Keratinocyte (primary cell): ENCODE measurements around the gene ARFGEF3. TPM values are rescaled to one million over a fixed set of nuclear protein-coding genes. Genes with fewer than 3 reads are reported as not detected.

Experiments
- DNase-seq: peaks from one replicate; pipeline ENCODE4 v3.0.0-alpha.2; 2011; ENCODE audit warnings: low read depth, missing footprints, low spot score
- FAIRE-seq: peaks from 2 replicates; lab custom pipeline; 2011; peaks lifted over from hg19 to GRCh38; lab: Jason Lieb, UNC
- H2AFZ ChIP-seq: 2 replicates; pipeline ENCODE4 v1.6.0; 2012; ENCODE audit warnings: low read length, control low read depth, inconsistent platforms; ENCODE audit not compliant: control insufficient read depth
- H3K27ac ChIP-seq: 2 replicates; pipeline ENCODE4 v1.5.1; 2011; ENCODE audit warnings: low read length; ENCODE audit not compliant: control insufficient read depth, insufficient read depth
- H3K27me3 ChIP-seq: 3 replicates; pipeline ENCODE4 v1.6.0; 2011; ENCODE audit warnings: low read length; ENCODE audit not compliant: control insufficient read depth, insufficient read depth; ENCODE audit errors: extremely low read depth
- H3K36me3 ChIP-seq, 2 experiments: 2 replicates in 1 of 2; 3 replicates in 1 of 2; pipeline ENCODE4 v1.5.1; 2011; ENCODE audit warnings: low read length in 2 of 2, mild to moderate bottlenecking in 1 of 2; ENCODE audit not compliant: control insufficient read depth in 2 of 2, insufficient read depth in 2 of 2; ENCODE audit errors: extremely low read depth in 1 of 2
- H3K4me1 ChIP-seq: 3 replicates; pipeline ENCODE4 v1.5.1; 2011; ENCODE audit warnings: low read length; ENCODE audit not compliant: control insufficient read depth, insufficient read depth; ENCODE audit errors: extremely low read depth
- H3K4me2 ChIP-seq: 3 replicates; pipeline ENCODE4 v1.6.0; 2011; ENCODE audit warnings: low read depth, low read length; ENCODE audit not compliant: control insufficient read depth, insufficient read depth; ENCODE audit errors: extremely low read depth
- H3K4me3 ChIP-seq, 3 experiments: fragments of 200-600 bp in 1 of 3; sonication (generic) in 1 of 3; 2 replicates in 2 of 3; 3 replicates in 1 of 3; pipeline ENCODE4 v1.5.1; 2011 to 2016; ENCODE audit warnings: low read length in 3 of 3, mild to moderate bottlenecking in 3 of 3, control low read depth in 2 of 3, inconsistent platforms in 1 of 3, low read depth in 1 of 3, mixed read lengths in 1 of 3, mixed run types in 1 of 3, moderate library complexity in 1 of 3; ENCODE audit not compliant: control insufficient read depth in 2 of 3, insufficient read depth in 2 of 3; ENCODE audit errors: extremely low read depth in 1 of 3
- H3K79me2 ChIP-seq: 2 replicates; pipeline ENCODE4 v1.6.0; 2012; ENCODE audit warnings: low read length; ENCODE audit not compliant: control insufficient read depth, insufficient read depth
- H3K9ac ChIP-seq: 3 replicates; pipeline ENCODE4 v1.6.0; 2011; ENCODE audit warnings: low read length; ENCODE audit not compliant: control insufficient read depth, insufficient read depth; ENCODE audit errors: extremely low read depth
- H3K9me1 ChIP-seq: 3 replicates; pipeline ENCODE4 v1.6.0; 2011; ENCODE audit warnings: low read length; ENCODE audit not compliant: control insufficient read depth, insufficient read depth; ENCODE audit errors: extremely low read depth
- H3K9me3 ChIP-seq: 2 replicates; pipeline ENCODE4 v1.5.1; 2012; ENCODE audit warnings: low read depth, low read length; ENCODE audit not compliant: control insufficient read depth
- H4K20me1 ChIP-seq: 3 replicates; pipeline ENCODE4 v1.6.0; 2011; ENCODE audit warnings: low read length; ENCODE audit not compliant: control insufficient read depth, insufficient read depth; ENCODE audit errors: extremely low read depth
- CTCF ChIP-seq, 3 experiments: IDR thresholded peaks in 1 of 3; conservative IDR thresholded peaks in 1 of 3; optimal IDR thresholded peaks in 1 of 3; 2 replicates in 2 of 3; 3 replicates in 1 of 3; pipeline versions ENCODE3 to v1.5.1; 2011; ENCODE audit warnings: low read length in 3 of 3, mild to moderate bottlenecking in 3 of 3, moderate library complexity in 2 of 3, control low read depth in 1 of 3, inconsistent platforms in 1 of 3; ENCODE audit not compliant: insufficient read depth in 2 of 3; ENCODE audit errors: extremely low read depth in 1 of 3
- EZH2 ChIP-seq: IDR thresholded peaks from one replicate; pipeline ENCODE4 v1.6.1; 2012; ENCODE audit warnings: inconsistent platforms, mild to moderate bottlenecking, low read length, moderate library complexity
- dilution Hi-C: fragments of 300-500 bp; cut with MboI; formaldehyde crosslinking; loops from one replicate; pipeline ENCODE4 v1.7.0; 2020; ENCODE audit warnings: low sequenced_read_pairs; ENCODE audit not compliant: extremely low pct_ligation_motif_present
- polyA plus RNA-seq, 5 experiments: library from polyadenylated mRNA; depleted of rRNA in 3 of 5; stranded (reverse) in 3 of 5; stranded (forward) in 1 of 5; unstranded in 1 of 5; fragments of >200 nt; gene quantifications; 1 replicate in 1 of 5; 2 replicates in 3 of 5; 3 replicates in 1 of 5; pipeline versions ENCODE4 v1.2.1 to v1.2.3, GENCODE V29; 2011 to 2012; ENCODE audit warnings: missing spikeins in 2 of 5, low read depth in 1 of 5, low replicate concordance in 1 of 5

ARFGEF3 gene
- polyA plus RNA-seq, 1 donor (not counting 4 experiments of a cell fraction or from before 2014, with no cell fraction given): 0.09 TPM

DNA sequence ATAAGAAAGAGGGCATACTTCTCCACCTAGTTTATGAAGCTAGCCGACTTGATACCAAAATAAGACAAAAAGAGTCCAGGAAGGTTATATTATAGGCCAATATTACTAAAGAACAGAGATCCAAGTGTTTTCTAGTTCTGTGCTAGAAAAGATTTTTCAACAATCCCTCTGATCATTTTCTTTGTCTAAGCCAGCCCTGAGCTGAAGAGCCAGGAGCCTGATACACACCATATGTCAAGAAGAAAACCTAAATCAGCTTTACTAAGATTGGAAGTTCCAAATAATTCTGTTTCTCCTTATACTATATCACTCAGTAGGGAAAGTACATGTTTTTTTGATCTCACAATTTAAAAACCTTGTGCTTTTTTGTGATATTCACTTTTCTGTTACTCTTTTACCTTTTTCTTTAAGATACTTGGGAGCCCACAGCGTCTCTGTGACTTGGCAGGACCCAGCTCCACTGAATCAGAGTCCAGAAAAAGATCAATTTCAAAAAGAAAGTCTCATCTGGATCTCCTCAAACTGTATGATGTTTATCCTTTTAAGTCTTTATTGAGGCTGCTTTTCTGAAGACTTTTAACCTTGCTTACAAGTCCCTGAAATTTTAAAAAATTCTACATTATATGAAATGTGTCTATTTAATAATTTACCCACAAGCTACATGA, 99.5 kb downstream of the ARFGEF3 start:
- DNase-seq: no peak
- H3K27me3 ChIP-seq: no peaks in the 10 kb centered on the region
- no peaks in the 10 kb centered on the region for H3K9me3 ChIP-seq
- no peak overlapping the region for H3K4me3 ChIP-seq
- dilution Hi-C loops: no loop called here
- no peak overlapping the region for H3K9ac ChIP-seq
- TF ChIP-seq EZH2: no peak
- TF ChIP-seq CTCF (optimal IDR thresholded peaks at IDR 0.05 in 1 of 3, IDR thresholded peaks at IDR 0.05 in 1 of 3, conservative IDR thresholded peaks at IDR 0.05 in 1 of 3; ENCODE audit: extremely low read depth in 1 of 3, insufficient read depth in 2 of 3, low read length in 3 of 3): no peak
- H2AFZ ChIP-seq: no peak overlapping the region
- no peak overlapping the region for H3K27ac ChIP-seq
- H3K36me3 ChIP-seq: no peaks in the 10 kb centered on the region
- no peaks in the 10 kb centered on the region for H3K9me1 ChIP-seq
- H4K20me1 ChIP-seq: no peaks in the 10 kb centered on the region
- no peaks in the 10 kb centered on the region for H3K4me1 ChIP-seq
- H3K79me2 ChIP-seq: no peaks in the 10 kb centered on the region
- H3K4me2 ChIP-seq: no peak overlapping the region
- no peak for FAIRE-seq

- TF ChIP-seq CTCF (optimal IDR thresholded peaks at IDR 0.05 in 1 of 3, IDR thresholded peaks at IDR 0.05 in 1 of 3, conservative IDR thresholded peaks at IDR 0.05 in 1 of 3; ENCODE audit: extremely low read depth in 1 of 3, insufficient read depth in 2 of 3, low read length in 3 of 3) (no peak), EZH2 (no peak)
- dilution Hi-C loops: no loop called here
- no peaks in the 10 kb centered on the region for H3K4me1 ChIP-seq
- no peak overlapping the region for H3K9ac ChIP-seq
- no peaks in the 10 kb centered on the region for H4K20me1 ChIP-seq
- no peak for DNase-seq
- FAIRE-seq: no peak
- H3K9me1 ChIP-seq: no peaks in the 10 kb centered on the region
- no peak overlapping the region for H3K27ac ChIP-seq
- H3K4me3 ChIP-seq: no peak overlapping the region
- H3K27me3 ChIP-seq: peaks cover under 1% of the 10 kb centered on the region
- H2AFZ ChIP-seq: no peak overlapping the region
- H3K36me3 ChIP-seq: no peaks in the 10 kb centered on the region
- H3K79me2 ChIP-seq: no peaks in the 10 kb centered on the region
- H3K4me2 ChIP-seq: no peak overlapping the region
- H3K9me3 ChIP-seq: no peaks in the 10 kb centered on the region
Observed at GRCh38 chr6:138263963-138264362, 102.2 kb downstream of the ARFGEF3 start.
